ENCODE results near the gene UGT1A1.
"Not testable (repeated sequence)": the region's sequence is repeated elsewhere in the genome, so short reads cannot be mapped to it uniquely, and the experiment has no call there.

UGT1A1 gene

GRCh38 chr2:233714121-233714520, 45.9 kb upstream of the UGT1A1 start:
- Histone ChIP-seq H3K27me3 (ENCODE audit: control insufficient read depth in 1 of 2, insufficient read depth in 1 of 2, low read length in 2 of 2) (peaks cover 18 to 38% of the 10 kb centered on the region in 2 experiments), H3K4me2 (ENCODE audit: low read length, poor library complexity, severe bottlenecking) (no peak overlapping the region), H2AFZ (ENCODE audit: low read depth, low read length) (no peak overlapping the region), H2BK5ac (ENCODE audit: low read depth, low read length, poor library complexity, severe bottlenecking) (no peak overlapping the region), H2BK12ac (ENCODE audit: low read length in 2 of 2) (no peak overlapping the region), H3K9me3 (ENCODE audit: control insufficient read depth, low read length) (no peaks in the 10 kb centered on the region), H3K23ac (ENCODE audit: low read length in 2 of 2) (no peak overlapping the region), H4K8ac (ENCODE audit: low read length) (no peak overlapping the region), H3K9ac (ENCODE audit: low read length) (no peak overlapping the region), H3K4me1 (ENCODE audit: control insufficient read depth, insufficient read depth, low read depth, low read length) (peaks cover 7% of the 10 kb centered on the region), H3K18ac (ENCODE audit: low read depth in 1 of 2, low read length in 2 of 2) (no peak overlapping the region), H3K79me1 (replicated peaks; ENCODE audit: low read length, poor library complexity, severe bottlenecking) (no peaks in the 10 kb centered on the region), H3K4ac (ENCODE audit: low read depth in 1 of 2, low read length in 2 of 2) (no peak overlapping the region), H2BK120ac (ENCODE audit: low read depth, low read length) (no peak overlapping the region), H2AK5ac (ENCODE audit: low read length, severe bottlenecking) (no peak overlapping the region), H3K36me3 (ENCODE audit: control insufficient read depth in 1 of 2, insufficient read depth in 2 of 2, low read depth in 1 of 2, low read length in 2 of 2) (no peaks in the 10 kb centered on the region), H3K4me3 (ENCODE audit: insufficient read depth in 1 of 2, low read depth in 1 of 2, low read length in 2 of 2) (no peak overlapping the region), H3K27ac (ENCODE audit: low read length, poor library complexity, severe bottlenecking) (no peak overlapping the region), H2BK15ac (ENCODE audit: low read depth, poor library complexity, severe bottlenecking) (no peak overlapping the region), H4K91ac (ENCODE audit: low read length) (no peak overlapping the region), H3K14ac (ENCODE audit: low read length in 2 of 2) (no peak overlapping the region)
- DNase-seq: no peak
- WGBS: 71% methylated on average over 2 of the region's 2 CpGs

- H2AFZ ChIP-seq (ENCODE audit: low read depth, low read length): no peak within 1 kb of the TSS
- H2BK5ac ChIP-seq (ENCODE audit: low read depth, low read length, poor library complexity, severe bottlenecking): peak within 1 kb of the TSS; percentile 8
- no peak for DNase-seq
- no peak within 1 kb of the TSS for H3K4me2 ChIP-seq (ENCODE audit: low read length, poor library complexity, severe bottlenecking)
- no peak within 1 kb of the TSS for H3K4me3 ChIP-seq (ENCODE audit: insufficient read depth in 1 of 2, low read depth in 1 of 2, low read length in 2 of 2)
- 89% methylated on average over 7 of the region's 7 CpGs for WGBS
- H2BK15ac ChIP-seq (ENCODE audit: low read depth, poor library complexity, severe bottlenecking): no peak within 1 kb of the TSS
- no peaks in the 10 kb centered on the region for H3K36me3 ChIP-seq (ENCODE audit: control insufficient read depth in 1 of 2, insufficient read depth in 2 of 2, low read depth in 1 of 2, low read length in 2 of 2)
- H3K9ac ChIP-seq (ENCODE audit: low read length): no peak within 1 kb of the TSS
- no peaks in the 10 kb centered on the region for H3K79me1 ChIP-seq (replicated peaks; ENCODE audit: low read length, poor library complexity, severe bottlenecking)
- H4K8ac ChIP-seq (ENCODE audit: low read length): no peak within 1 kb of the TSS
- no peak within 1 kb of the TSS for H2BK12ac ChIP-seq (ENCODE audit: low read length in 2 of 2)
- H3K4me1 ChIP-seq (ENCODE audit: control insufficient read depth, insufficient read depth, low read depth, low read length): no peaks in the 10 kb centered on the region
- no peak within 1 kb of the TSS for H2BK120ac ChIP-seq (ENCODE audit: low read depth, low read length)
- no peak within 1 kb of the TSS for H3K4ac ChIP-seq (ENCODE audit: low read depth in 1 of 2, low read length in 2 of 2)
- H4K91ac ChIP-seq (ENCODE audit: low read length): no peak within 1 kb of the TSS
- no peaks in the 10 kb centered on the region for H3K9me3 ChIP-seq (ENCODE audit: control insufficient read depth, low read length)
- H3K23ac ChIP-seq (ENCODE audit: low read length in 2 of 2): no peak within 1 kb of the TSS
- no peak within 1 kb of the TSS for H2AK5ac ChIP-seq (ENCODE audit: low read length, severe bottlenecking)
- peaks cover 18 to 38% of the 10 kb centered on the region in 2 experiments for H3K27me3 ChIP-seq (ENCODE audit: control insufficient read depth in 1 of 2, insufficient read depth in 1 of 2, low read length in 2 of 2)
- H3K14ac ChIP-seq (ENCODE audit: low read length in 2 of 2): peak within 1 kb of the TSS in 1 of 2 experiments; percentile 7
- no peak within 1 kb of the TSS for H3K27ac ChIP-seq (ENCODE audit: low read length, poor library complexity, severe bottlenecking)
- no peak within 1 kb of the TSS for H3K18ac ChIP-seq (ENCODE audit: low read depth in 1 of 2, low read length in 2 of 2)
Measured at GRCh38 chr2:233718552-233718951, 41.5 kb upstream of the UGT1A1 start, which contains the start of gene UGT1A4. TSS of gene UGT1A4 (plus strand) at chr2:233718736. CDS start at chr2:233718821, 85 bp downstream.

- no peak within 1 kb of the TSS for H3K23ac ChIP-seq (ENCODE audit: low read length in 2 of 2)
- no peak within 1 kb of the TSS for H4K91ac ChIP-seq (ENCODE audit: low read length)
- H3K14ac ChIP-seq (ENCODE audit: low read length in 2 of 2): no peak within 1 kb of the TSS
- H3K9ac ChIP-seq (ENCODE audit: low read length): no peak within 1 kb of the TSS
- H2BK120ac ChIP-seq (ENCODE audit: low read depth, low read length): no peak within 1 kb of the TSS
- H2AK5ac ChIP-seq (ENCODE audit: low read length, severe bottlenecking): no peak within 1 kb of the TSS
- DNase-seq: no peak
- no peak within 1 kb of the TSS for H3K4me3 ChIP-seq (ENCODE audit: insufficient read depth in 1 of 2, low read depth in 1 of 2, low read length in 2 of 2)
- no peak within 1 kb of the TSS for H3K18ac ChIP-seq (ENCODE audit: low read depth in 1 of 2, low read length in 2 of 2)
- H3K27me3 ChIP-seq (ENCODE audit: control insufficient read depth in 1 of 2, insufficient read depth in 1 of 2, low read length in 2 of 2): peaks cover 4 to 23% of the 10 kb centered on the region in 2 experiments
- no peak within 1 kb of the TSS for H2BK15ac ChIP-seq (ENCODE audit: low read depth, poor library complexity, severe bottlenecking)
- H3K4me2 ChIP-seq (ENCODE audit: low read length, poor library complexity, severe bottlenecking): no peak within 1 kb of the TSS
- 71% methylated on average over 8 of the region's 8 CpGs for whole genome bisulfite sequencing
- no peak within 1 kb of the TSS for H3K4ac ChIP-seq (ENCODE audit: low read depth in 1 of 2, low read length in 2 of 2)
- no peaks in the 10 kb centered on the region for H3K9me3 ChIP-seq (ENCODE audit: control insufficient read depth, low read length)
- no peak within 1 kb of the TSS for H2BK5ac ChIP-seq (ENCODE audit: low read depth, low read length, poor library complexity, severe bottlenecking)
- H4K8ac ChIP-seq (ENCODE audit: low read length): no peak within 1 kb of the TSS
- no peaks in the 10 kb centered on the region for H3K79me1 ChIP-seq (replicated peaks; ENCODE audit: low read length, poor library complexity, severe bottlenecking)
- H2BK12ac ChIP-seq (ENCODE audit: low read length in 2 of 2): no peak within 1 kb of the TSS
- H3K4me1 ChIP-seq (ENCODE audit: control insufficient read depth, insufficient read depth, low read depth, low read length): no peaks in the 10 kb centered on the region
- no peak within 1 kb of the TSS for H3K27ac ChIP-seq (ENCODE audit: low read length, poor library complexity, severe bottlenecking)
- H2AFZ ChIP-seq (ENCODE audit: low read depth, low read length): no peak within 1 kb of the TSS
- no peaks in the 10 kb centered on the region for H3K36me3 ChIP-seq (ENCODE audit: control insufficient read depth in 1 of 2, insufficient read depth in 2 of 2, low read depth in 1 of 2, low read length in 2 of 2)
Measured at GRCh38 chr2:233728723-233729301, 31.3 kb upstream of the UGT1A1 start, which contains the start of gene UGT1A3. TSS of gene UGT1A3 (plus strand) at chr2:233729042. CDS start at chr2:233729127, 85 bp downstream.

GRCh38 chr2:233736868-233737653, 23.0 kb upstream of the UGT1A1 start:
- not testable (repeated sequence) for DNase-seq; H4K8ac ChIP-seq (ENCODE audit: low read length); H3K18ac ChIP-seq (ENCODE audit: low read depth in 1 of 2, low read length in 2 of 2); H3K27ac ChIP-seq (ENCODE audit: low read length, poor library complexity, severe bottlenecking); H3K4me1 ChIP-seq (ENCODE audit: control insufficient read depth, insufficient read depth, low read depth, low read length); H2BK120ac ChIP-seq (ENCODE audit: low read depth, low read length); H3K14ac ChIP-seq (ENCODE audit: low read length in 2 of 2); H4K91ac ChIP-seq (ENCODE audit: low read length); H3K4me3 ChIP-seq (ENCODE audit: insufficient read depth in 1 of 2, low read depth in 1 of 2, low read length in 2 of 2); H3K4me2 ChIP-seq (ENCODE audit: low read length, poor library complexity, severe bottlenecking); H3K36me3 ChIP-seq (ENCODE audit: control insufficient read depth in 1 of 2, insufficient read depth in 2 of 2, low read depth in 1 of 2, low read length in 2 of 2); H2BK5ac ChIP-seq (ENCODE audit: low read depth, low read length, poor library complexity, severe bottlenecking); H2AFZ ChIP-seq (ENCODE audit: low read depth, low read length); H3K23ac ChIP-seq (ENCODE audit: low read length in 2 of 2); H3K4ac ChIP-seq (ENCODE audit: low read depth in 1 of 2, low read length in 2 of 2); H2BK12ac ChIP-seq (ENCODE audit: low read length in 2 of 2); H3K79me1 ChIP-seq (replicated peaks; ENCODE audit: low read length, poor library complexity, severe bottlenecking); H3K9ac ChIP-seq (ENCODE audit: low read length); H2AK5ac ChIP-seq (ENCODE audit: low read length, severe bottlenecking); H2BK15ac ChIP-seq (ENCODE audit: low read depth, poor library complexity, severe bottlenecking); H3K9me3 ChIP-seq (ENCODE audit: control insufficient read depth, low read length)
- peaks cover 17 to 26% of the 10 kb centered on the region in 2 experiments for H3K27me3 ChIP-seq (ENCODE audit: control insufficient read depth in 1 of 2, insufficient read depth in 1 of 2, low read length in 2 of 2)
- WGBS: 78% methylated on average over 14 of the region's 14 CpGs
